HG03045 (cell line): Measurements from ENCODE around the gene TBC1D2.
"Not testable (repeated sequence)": the region's sequence is repeated elsewhere in the genome, so short reads cannot be mapped to it uniquely, and the experiment has no call there.

Experiments used
- ATAC-seq: cut with Tn5 transposase; IDR thresholded peaks from one replicate; pipeline ENCODE4 v1.9.1; 2021; ENCODE audit warnings: mild to moderate bottlenecking, moderate library complexity; ENCODE audit not compliant: unreplicated experiment

The TBC1D2 gene

GRCh38 chr9:98271479-98271878, 16.0 kb upstream of the TBC1D2 start:
- no peak for ATAC-seq

- ATAC-seq = not testable (repeated sequence)
Measured at GRCh38 chr9:98270284-98270683, 14.8 kb upstream of the TBC1D2 start.

- not testable (repeated sequence) for ATAC-seq
Measured at GRCh38 chr9:98269652-98270051, 14.2 kb upstream of the TBC1D2 start.

- not testable (repeated sequence) for ATAC-seq
Measured at GRCh38 chr9:98267556-98267955, 12.1 kb upstream of the TBC1D2 start.

- no peak for ATAC-seq
Measured at GRCh38 chr9:98264516-98264915, 9.1 kb upstream of the TBC1D2 start.

GRCh38 chr9:98263482-98264357, 8.3 kb upstream of the TBC1D2 start:
- no peak for ATAC-seq

- ATAC-seq = no peak
Measured at GRCh38 chr9:98263080-98263479, 7.6 kb upstream of the TBC1D2 start.

GRCh38 chr9:98262056-98262455, 6.6 kb upstream of the TBC1D2 start:
- no peak for ATAC-seq

GRCh38 chr9:98260635-98261034, 5.2 kb upstream of the TBC1D2 start:
- ATAC-seq = no peak

GRCh38 chr9:98259791-98260190, 4.3 kb upstream of the TBC1D2 start:
- ATAC-seq = no peak

- ATAC-seq = no peak
Measured at GRCh38 chr9:98256756-98257155, 1.3 kb upstream of the TBC1D2 start.

- peak; percentile 7 for ATAC-seq
Measured at GRCh38 chr9:98255061-98255577, 330 bp downstream of the TBC1D2 start.

GRCh38 chr9:98254228-98255060, 1.0 kb downstream of the TBC1D2 start:
- ATAC-seq = no peak

- ATAC-seq = no peak
Measured at GRCh38 chr9:98253565-98253964, 1.9 kb downstream of the TBC1D2 start.

- no peak for ATAC-seq
Measured at GRCh38 chr9:98251551-98251950, 3.9 kb downstream of the TBC1D2 start.

- ATAC-seq = no peak
Measured at GRCh38 chr9:98249771-98250170, 5.7 kb downstream of the TBC1D2 start.

GRCh38 chr9:98248737-98249474, 6.5 kb downstream of the TBC1D2 start:
- ATAC-seq = no peak

- no peak for ATAC-seq
Measured at GRCh38 chr9:98247831-98248657, 7.4 kb downstream of the TBC1D2 start.

GRCh38 chr9:98242426-98242825, 13.0 kb downstream of the TBC1D2 start:
- ATAC-seq = no peak
